GM19452 (cell line): ENCODE data around the gene CSF1.

Source experiments
- ATAC-seq: cut with Tn5 transposase; IDR thresholded peaks from one replicate; pipeline ENCODE4 v1.9.1; 2021; ENCODE audit not compliant: unreplicated experiment

The CSF1 gene

DNA sequence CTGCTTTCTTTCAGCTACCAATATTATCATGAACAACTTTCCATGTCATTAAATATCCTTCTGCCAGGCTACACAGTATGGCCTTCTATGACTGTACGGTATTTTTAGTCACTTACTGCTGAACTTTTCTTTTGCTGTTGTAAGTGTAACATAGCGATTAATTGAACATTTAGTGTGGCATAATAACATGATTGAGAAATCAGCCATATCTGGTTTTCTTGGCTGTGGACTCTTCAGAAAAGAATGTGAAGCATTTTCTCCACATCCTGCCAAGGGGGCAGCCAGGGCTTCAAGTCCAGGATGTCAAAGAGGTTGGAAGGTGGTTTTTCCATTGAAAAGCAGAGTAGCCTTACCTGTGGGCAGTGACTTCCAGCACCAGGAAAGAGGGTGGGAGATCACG is 65.1 kb downstream of the CSF1 start:
- no peak for ATAC-seq

DNA sequence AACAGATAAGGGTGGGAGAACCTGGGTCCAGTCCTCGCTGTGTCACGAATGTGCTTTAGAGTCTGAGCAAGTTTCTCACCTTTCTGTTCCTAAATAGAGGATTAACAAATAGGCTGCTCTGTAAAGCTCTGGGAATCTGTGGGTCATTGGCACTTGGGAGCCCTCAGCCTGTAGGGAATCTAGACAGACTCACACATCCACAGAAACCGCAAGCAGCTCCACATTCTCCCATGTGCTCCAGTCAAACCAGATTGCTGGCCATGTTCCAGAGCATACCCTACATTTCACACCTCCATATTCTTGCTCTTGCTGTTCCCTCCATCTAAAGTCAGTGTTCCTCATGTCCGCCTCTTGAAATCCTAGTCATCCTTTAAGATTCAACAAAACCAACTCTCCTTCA is 66.1 kb downstream of the CSF1 start:
- no peak for ATAC-seq

DNA sequence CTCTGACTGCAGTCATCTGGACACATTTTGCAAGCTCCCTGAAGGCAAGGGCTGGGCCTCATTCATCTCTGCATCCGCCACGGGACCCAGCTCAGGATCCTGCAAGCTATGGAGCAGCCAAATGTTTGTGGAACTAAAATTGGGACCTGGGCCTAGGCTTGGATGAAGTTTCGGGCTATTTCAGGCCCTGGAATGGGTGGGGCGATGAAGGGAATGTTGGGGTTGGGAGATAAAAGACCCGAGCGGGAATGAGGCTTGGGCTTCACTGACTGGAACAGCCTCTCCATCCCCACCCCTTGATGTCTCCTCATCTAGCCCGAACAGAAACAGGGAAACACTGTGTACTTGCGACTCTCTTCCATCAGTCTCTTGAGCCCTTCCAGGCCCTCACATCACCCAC is 66.6 kb downstream of the CSF1 start:
- no peak for ATAC-seq

DNA sequence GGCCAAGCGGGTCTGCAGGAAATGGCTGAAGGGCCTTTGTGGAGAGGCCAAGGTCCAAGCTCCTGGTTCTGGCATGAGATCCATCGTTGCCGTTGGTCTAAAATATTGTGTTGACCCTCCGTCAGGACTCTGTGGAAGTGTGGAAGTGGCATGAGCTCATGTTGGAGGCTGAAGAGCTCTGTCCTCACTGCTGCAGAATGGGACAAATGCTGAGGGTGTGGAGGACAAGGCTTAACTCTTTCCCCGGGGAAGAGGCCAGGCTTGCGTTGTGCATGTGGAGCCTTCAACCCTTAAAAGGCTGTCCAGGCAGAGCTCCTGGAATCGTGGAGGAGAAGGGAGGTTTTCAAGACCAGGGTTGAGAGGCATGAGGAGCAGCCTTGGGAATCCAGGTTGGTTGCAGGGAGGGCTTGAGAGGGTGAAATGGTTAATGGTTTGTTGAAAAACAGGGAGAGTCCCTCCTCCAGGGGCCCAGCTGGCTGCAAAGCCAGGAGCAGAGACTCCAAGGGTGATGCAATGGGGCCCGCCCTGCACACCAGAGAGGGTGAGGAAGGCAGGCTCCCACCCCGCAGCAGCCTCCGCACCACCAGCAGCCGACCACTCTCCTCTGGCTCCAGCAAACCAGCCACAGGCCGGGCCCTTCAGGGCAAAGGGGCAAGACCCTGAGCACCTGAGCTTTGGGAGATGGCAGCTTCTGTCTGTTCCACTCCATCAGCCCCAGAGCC is 67.2 kb downstream of the CSF1 start:
- no peak for ATAC-seq

DNA sequence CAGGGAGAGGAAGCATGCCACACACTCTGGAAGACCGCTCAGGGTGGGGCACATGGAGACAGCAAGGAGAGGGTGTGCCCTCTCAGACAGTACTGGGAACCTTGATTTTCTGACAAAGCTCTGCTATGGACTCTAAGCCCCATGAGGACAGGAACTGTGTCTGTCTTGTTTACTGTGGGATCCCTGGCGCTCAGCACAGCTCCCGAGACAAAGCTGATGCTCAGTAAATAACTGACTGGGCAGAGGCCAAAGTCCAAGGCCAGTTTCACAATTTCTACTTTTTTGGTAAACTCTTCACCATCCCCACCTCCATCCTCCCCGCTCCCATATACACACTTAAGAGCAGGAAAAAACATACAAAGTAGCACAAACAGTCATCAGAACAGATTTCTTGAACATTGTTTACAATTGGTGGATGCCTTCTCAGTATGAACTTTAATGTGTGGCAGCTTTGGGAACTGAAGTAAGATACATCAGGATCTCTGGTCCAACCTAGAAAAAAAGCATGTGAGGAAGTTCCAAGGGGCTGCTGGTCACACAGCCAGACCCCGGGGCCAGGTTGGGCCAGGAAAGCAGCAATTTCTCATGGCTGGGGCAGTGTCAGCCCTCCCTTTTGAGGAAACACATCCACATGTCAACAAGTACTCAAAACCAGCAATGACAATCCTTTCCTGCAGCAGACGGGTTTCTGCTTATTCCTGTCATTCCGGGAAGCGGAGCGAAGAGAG is 68.3 kb downstream of the CSF1 start:
- no peak for ATAC-seq

DNA sequence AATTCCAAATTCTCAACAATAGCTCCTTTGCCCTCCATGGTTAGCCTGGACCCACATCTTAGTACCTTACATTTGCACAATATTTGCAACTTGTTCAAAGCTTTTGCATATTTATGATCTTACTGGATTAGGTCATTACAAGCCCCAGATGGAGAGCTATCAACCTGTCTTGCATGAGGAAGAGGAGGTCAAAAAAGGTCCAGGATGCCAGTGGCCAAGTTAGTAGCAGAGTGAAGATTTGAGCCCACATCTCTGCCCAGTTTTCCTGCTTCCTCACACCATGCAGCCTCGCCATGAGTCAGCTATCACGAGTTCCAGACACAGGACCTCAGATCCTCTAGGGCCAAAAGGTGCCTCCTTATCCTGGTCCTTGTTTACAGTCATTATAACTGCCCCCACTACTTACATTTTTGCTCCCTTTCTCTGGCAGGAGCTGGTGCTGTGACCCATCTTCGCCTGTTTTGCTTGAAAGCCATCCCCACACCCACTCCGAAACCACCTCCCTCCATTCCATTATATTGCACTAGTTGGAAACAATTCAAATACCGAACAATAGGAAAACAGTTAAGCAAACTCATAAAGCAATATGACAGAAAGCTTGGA is 68.9 kb downstream of the CSF1 start:
- no peak for ATAC-seq
